GM23338 (cell line): ENCODE data around the gene ATAD5.

ENCODE experiments used
- CREB1 ChIP-seq: fragments of 250-450 bp; sonication (Bioruptor Pico); IDR thresholded peaks from 2 replicates; pipeline ENCODE4 v1.5.0; 2020; ENCODE audit warnings: low read depth, mild to moderate bottlenecking, moderate library complexity
- ETS1 ChIP-seq: IDR thresholded peaks from 2 replicates; pipeline ENCODE4 v1.6.1; 2016; ENCODE audit warnings: antibody characterized with exemption
- EZH2 ChIP-seq: fragments of 200-600 bp; sonication (generic); IDR thresholded peaks from one replicate; pipeline ENCODE4 v1.8.0; 2017; ENCODE audit warnings: antibody characterized with exemption, mild to moderate bottlenecking, low read depth; ENCODE audit not compliant: unreplicated experiment
- EZH2phosphoT487 ChIP-seq: fragments of 200-600 bp; sonication (generic); IDR thresholded peaks from one replicate; pipeline ENCODE4 v1.8.1; 2018; ENCODE audit warnings: antibody characterized with exemption; ENCODE audit not compliant: unreplicated experiment
- JUNB ChIP-seq: IDR thresholded peaks from one replicate; pipeline ENCODE4 v1.6.1; 2016; ENCODE audit warnings: antibody characterized with exemption; ENCODE audit not compliant: unreplicated experiment
- POLR2AphosphoS5 ChIP-seq: IDR thresholded peaks from 2 replicates; pipeline ENCODE4 v1.6.1; 2016; ENCODE audit warnings: antibody characterized with exemption, low read depth
- REST ChIP-seq: IDR thresholded peaks from one replicate; pipeline ENCODE4 v1.6.1; 2018; ENCODE audit warnings: antibody characterized with exemption; ENCODE audit not compliant: unreplicated experiment
- STAT1 ChIP-seq: IDR thresholded peaks from one replicate; pipeline ENCODE4 v1.6.1; 2016; ENCODE audit warnings: antibody characterized with exemption; ENCODE audit not compliant: unreplicated experiment
- TF ChIP-seq, protein P1 (sequence below), 2 experiments: fragments of 200-600 bp in 1 of 2; sonication (generic) in 1 of 2; conservative IDR thresholded peaks; 2 replicates each; pipeline versions ENCODE4 v1.5.1 to v1.6.1; 2016 to 2017; ENCODE audit warnings: antibody characterized with exemption in 2 of 2, low read depth in 2 of 2, mild to moderate bottlenecking in 2 of 2, moderate library complexity in 1 of 2

DNA sequence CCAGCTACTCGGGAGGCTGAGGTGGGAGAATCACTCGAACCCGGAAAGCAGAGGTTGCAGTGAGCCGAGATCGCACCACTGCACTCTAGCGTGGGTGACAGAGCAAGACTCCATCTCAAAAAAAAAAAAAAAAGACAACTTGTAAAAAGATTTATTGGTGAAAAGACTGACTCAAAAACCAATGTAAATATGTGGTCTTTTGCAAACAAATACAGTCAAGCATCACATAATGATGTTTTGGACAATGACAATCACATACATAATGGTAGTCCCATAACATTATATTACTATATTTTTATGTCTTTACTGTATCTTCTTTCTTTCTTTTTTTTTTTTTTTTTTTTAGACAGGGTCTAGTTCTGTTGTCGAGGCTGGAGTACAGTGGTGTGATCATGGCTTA, 15.6 kb upstream of the ATAD5 start:
- TF ChIP-seq, protein P1, sequence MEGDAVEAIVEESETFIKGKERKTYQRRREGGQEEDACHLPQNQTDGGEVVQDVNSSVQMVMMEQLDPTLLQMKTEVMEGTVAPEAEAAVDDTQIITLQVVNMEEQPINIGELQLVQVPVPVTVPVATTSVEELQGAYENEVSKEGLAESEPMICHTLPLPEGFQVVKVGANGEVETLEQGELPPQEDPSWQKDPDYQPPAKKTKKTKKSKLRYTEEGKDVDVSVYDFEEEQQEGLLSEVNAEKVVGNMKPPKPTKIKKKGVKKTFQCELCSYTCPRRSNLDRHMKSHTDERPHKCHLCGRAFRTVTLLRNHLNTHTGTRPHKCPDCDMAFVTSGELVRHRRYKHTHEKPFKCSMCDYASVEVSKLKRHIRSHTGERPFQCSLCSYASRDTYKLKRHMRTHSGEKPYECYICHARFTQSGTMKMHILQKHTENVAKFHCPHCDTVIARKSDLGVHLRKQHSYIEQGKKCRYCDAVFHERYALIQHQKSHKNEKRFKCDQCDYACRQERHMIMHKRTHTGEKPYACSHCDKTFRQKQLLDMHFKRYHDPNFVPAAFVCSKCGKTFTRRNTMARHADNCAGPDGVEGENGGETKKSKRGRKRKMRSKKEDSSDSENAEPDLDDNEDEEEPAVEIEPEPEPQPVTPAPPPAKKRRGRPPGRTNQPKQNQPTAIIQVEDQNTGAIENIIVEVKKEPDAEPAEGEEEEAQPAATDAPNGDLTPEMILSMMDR (conservative IDR thresholded peaks at IDR 0.05; ENCODE audit: low read depth in 2 of 2): no peak
- TF ChIP-seq EZH2 (no peak), POLR2AphosphoS5 (no peak), REST (no peak), EZH2phosphoT487 (no peak), STAT1 (no peak), JUNB (no peak), ETS1 (no peak), CREB1 (CRISPR knock-in tag) (no peak)
